Omental fat pad (tissue), 4 donors: ENCODE data around the gene PAAF1. TPM values are rescaled to one million over a fixed set of nuclear protein-coding genes. Genes with fewer than 3 reads are reported as not detected.

ENCODE experiments used
- ATAC-seq: fragments of 150-250 bp; one replicate; pipeline ENCODE4 v1.9.1; 2016; ENCODE audit warnings: mild to moderate bottlenecking, moderate library complexity; ENCODE audit not compliant: low FRiP score
- DNase-seq: peaks from one replicate; pipeline ENCODE4 v3.0.0-alpha.2; 2019; ENCODE audit warnings: low spot score
- CTCF ChIP-seq, 3 donors: fragments of 450-650 bp; IDR thresholded peaks; one replicate each; pipeline ENCODE4 v1.5.1; 2016 to 2017; ENCODE audit warnings: antibody characterized with exemption in 3 of 3, mild to moderate bottlenecking in 3 of 3, moderate library complexity in 2 of 3
- total RNA-seq, 4 donors: library from RNA; depleted of rRNA; stranded (reverse); fragments of >200 nt; gene quantifications; one replicate each; pipeline ENCODE4 v1.1.0, GENCODE V29; 2016

Gene PAAF1
- total RNA-seq, 4 donors from 2014 or later: 7.1 to 11.4 (median 9.7) TPM

DNA sequence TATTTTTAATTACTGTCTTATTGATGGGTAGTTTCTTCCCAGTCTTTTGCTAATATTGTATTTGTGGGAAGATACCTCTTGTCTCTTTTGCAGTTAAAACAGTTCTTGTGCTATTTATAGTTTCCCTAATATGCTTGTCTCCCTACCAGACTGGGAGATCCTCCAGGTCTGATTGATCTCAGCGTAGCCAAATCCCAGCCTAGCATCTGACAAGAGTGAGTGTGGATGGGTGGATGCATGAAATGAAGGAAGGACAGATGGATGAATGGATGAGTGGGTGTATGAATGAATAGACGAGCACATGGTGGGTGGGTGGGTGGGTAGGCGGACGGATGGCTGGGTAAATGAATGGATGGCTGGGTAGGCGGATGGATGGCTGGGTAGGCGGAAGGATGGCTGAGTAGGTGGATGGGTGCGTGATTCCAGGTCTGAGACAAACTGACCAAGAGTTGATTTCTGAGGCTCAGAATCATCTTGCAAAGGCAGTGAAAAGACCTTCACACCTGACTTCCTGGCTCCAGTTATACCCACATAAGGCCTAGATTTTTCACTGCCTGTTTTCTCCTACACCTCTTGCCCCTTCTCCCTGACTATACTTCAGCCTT is 85.4 kb downstream of the PAAF1 start:
- ATAC-seq (no peak), DNase-seq (no peak)
- no peak for TF ChIP-seq CTCF (IDR thresholded peaks at IDR 0.05)

DNA sequence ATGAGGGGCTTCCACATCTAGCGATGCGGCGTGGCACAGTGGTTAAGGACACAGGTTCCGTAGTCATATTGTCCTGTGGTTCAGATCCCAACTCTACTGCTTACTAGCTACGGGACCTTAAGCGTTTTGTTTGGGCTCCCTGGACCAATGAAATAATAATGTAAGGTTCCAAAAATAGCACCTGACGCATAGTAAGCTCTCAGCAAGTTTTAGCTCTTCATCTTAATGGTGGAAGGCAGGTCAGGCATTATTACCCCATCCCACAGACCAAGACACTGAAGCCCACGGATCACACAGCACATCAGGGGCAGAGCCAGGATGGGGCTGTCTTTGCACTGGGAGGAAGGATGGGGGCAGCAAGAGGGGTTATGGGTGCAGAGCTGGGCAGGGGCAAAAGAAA is 87.1 kb downstream of the PAAF1 start:
- no peak for DNase-seq
- no peak for ATAC-seq
- no peak for TF ChIP-seq CTCF (IDR thresholded peaks at IDR 0.05)

GRCh38 chr11:73965076-73965763 is 88.4 kb downstream of the PAAF1 start:
- no peak for TF ChIP-seq CTCF (IDR thresholded peaks at IDR 0.05)
- ATAC-seq (no peak), DNase-seq (no peak)

DNA sequence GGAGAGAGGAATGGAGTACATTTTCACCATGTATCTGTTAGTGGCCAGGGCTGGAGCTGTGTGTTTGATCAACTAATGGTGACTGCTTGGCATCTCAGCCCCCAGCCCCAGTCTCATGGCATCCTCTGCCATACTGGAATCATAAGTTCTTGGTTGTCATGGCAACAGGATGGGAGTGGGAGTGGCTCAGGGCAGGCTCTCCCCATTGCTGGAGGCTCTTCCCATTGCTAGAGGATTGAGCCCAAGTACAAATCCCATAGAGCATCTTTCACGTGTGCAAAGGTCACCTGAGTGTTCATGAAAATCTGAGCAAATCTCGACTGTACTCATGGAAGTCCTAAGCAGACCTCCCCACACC is 88.9 kb downstream of the PAAF1 start:
- no peak for TF ChIP-seq CTCF (IDR thresholded peaks at IDR 0.05)
- no peak for ATAC-seq
- no peak for DNase-seq

- DNase-seq (no peak), ATAC-seq (no peak)
- no peak for TF ChIP-seq CTCF (IDR thresholded peaks at IDR 0.05)
Observed at GRCh38 chr11:73968356-73968966, 91.7 kb downstream of the PAAF1 start.

DNA sequence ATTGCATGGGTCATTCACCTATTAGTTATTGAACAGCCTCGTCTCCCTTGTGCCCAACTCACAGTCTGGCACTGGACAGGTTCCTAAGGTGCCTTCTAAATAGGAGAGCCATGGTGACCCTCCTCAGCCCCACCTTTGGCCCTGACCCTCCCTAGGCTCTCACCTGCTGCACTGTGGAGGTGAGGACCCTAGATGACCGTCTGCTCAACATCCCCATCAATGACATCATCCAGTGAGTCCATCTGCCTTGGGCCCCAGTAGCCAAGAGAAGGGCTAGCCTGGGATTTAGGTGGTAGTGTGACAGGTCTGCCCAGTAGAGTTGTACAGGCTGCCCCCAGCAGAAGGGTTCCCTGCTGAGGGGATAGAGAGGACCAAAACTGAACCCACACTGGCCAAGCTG is 92.3 kb downstream of the PAAF1 start:
- DNase-seq: no peak
- no peak for TF ChIP-seq CTCF (IDR thresholded peaks at IDR 0.05)
- ATAC-seq: no peak
